MM.1S (cell line): ENCODE measurements around the gene DNAJC27.

Experiments
- CTCF ChIP-seq: fragments of 300-600 bp; sonication (generic); IDR thresholded peaks from 2 replicates; pipeline ENCODE4 v1.5.1; 2016; ENCODE audit warnings: antibody characterized with exemption, low read length, mixed read lengths
- EZH2 ChIP-seq: fragments of 300-600 bp; sonication (generic); optimal IDR thresholded peaks from 2 replicates; pipeline ENCODE3; 2017; ENCODE audit warnings: low read depth, mild to moderate bottlenecking, antibody characterized with exemption, low read length, mixed read lengths
- EZH2phosphoT487 ChIP-seq: fragments of 300-600 bp; sonication (generic); IDR thresholded peaks from 2 replicates; pipeline ENCODE4 v1.6.1; 2018; ENCODE audit warnings: antibody characterized with exemption, low read length

- TF ChIP-seq CTCF (no peak), EZH2 (no peak), EZH2phosphoT487 (no peak)
Observed at GRCh38 chr2:24926602-24927252, 45.0 kb downstream of the DNAJC27 start.
